HG03064 (cell line): Measurements from ENCODE around the gene MAD1L1.

ENCODE experiments used
- ATAC-seq: cut with Tn5 transposase; IDR thresholded peaks from one replicate; pipeline ENCODE4 v1.9.1; 2021; ENCODE audit warnings: low read depth; ENCODE audit not compliant: unreplicated experiment

MAD1L1 gene

DNA sequence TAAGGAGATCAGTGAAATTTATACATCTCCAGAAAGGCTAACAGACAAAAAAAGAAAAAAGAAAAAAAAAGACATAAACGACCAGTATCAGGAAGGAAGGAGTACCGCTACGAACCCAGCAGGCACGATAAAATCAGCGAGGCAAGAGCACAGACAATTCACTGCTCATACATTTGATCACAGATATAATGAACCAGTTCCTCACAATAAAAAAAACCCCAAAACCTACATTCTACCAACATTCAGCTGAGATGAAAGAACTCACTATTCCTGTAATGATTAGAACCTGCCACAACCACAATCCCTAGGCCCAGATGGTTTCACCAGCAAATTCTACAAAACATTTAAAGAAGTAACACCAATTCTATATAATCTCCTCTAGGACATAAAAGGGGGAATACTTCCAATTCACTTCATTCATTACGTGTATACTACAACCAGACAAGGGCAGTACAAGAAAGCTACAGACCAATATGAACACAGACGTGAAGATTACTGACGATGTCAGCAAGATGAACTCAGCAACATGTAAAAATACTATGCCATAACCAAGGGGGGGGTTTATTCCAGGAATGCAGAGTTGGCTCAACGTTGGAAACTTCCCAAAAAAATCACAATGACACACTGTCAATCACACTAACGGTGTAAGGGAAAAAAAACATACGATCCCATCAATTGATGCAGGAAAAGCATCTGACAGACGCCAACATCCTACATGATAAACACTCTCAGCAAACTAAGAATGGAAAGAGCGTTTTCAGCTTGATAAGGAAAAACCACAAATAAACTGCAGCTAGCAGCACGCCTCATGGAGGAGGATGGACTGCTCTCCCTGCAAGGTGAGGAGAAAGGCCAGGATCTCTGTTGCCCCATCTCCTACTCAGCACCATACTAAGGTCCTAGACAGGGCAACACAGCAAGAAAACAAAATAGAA lies 306.5 kb downstream of the MAD1L1 start:
- no peak for ATAC-seq

- no peak for ATAC-seq
Observed at GRCh38 chr7:1925349-1925748, 307.4 kb downstream of the MAD1L1 start.

- no peak for ATAC-seq
Observed at GRCh38 chr7:1924258-1924817, 308.4 kb downstream of the MAD1L1 start.

DNA sequence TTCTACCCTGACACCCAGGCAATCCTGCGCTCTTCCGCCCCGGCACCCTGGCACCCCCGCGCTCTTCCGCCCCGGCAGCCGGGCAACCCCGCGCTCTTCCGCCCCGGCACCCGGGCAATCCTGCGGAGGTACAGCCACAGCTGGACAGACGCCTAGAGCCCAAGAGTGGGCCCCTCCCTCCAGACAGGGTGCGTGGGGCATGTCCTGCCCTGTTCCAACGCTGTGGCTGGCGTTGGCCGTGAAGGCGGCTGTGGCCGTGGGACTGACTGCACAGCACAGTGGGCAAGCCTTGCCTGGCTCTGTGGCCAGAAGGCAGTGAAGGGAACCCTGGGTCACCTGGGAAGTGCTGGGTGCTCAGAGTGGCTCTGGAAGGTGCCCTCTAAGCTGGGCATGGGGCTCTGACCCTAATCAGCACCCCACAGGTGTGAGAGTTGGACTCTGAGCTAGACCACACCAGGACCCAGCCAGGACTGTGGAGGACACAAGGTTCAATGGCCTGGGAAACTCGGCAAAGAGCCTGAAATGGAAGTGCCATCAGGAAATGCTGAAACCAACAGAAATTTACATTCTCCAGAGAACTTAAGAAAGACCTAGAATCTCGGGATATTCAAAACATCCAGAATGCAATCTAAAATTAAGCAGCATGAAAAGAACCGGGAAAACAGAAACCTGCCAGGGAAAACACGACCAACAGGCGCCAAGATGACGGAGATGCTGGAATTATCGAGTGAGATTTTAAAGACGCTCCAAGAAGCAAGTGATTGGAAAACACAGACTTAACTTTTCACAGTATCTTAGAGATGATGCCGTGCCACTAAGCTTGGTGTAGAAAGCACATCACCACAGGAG lies 309.1 kb downstream of the MAD1L1 start:
- no peak for ATAC-seq

DNA sequence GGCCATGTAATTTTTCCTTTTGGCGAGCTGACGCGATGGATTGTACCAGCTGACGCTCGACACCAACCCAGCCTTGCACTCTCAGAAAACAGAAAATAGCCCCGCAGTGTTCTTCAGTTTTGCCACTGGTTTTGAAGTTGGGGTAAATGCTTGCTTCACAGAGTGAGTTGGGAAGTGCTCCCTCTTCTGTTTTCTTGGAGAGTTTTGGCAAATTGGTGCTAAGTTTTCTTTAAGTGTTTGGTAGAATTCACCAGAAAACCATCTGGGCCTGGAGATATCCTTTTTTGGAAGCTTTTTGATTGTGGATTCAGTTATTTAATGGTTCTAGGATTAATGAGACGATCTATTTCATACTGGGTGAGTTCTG lies 309.9 kb downstream of the MAD1L1 start:
- ATAC-seq = no peak

DNA sequence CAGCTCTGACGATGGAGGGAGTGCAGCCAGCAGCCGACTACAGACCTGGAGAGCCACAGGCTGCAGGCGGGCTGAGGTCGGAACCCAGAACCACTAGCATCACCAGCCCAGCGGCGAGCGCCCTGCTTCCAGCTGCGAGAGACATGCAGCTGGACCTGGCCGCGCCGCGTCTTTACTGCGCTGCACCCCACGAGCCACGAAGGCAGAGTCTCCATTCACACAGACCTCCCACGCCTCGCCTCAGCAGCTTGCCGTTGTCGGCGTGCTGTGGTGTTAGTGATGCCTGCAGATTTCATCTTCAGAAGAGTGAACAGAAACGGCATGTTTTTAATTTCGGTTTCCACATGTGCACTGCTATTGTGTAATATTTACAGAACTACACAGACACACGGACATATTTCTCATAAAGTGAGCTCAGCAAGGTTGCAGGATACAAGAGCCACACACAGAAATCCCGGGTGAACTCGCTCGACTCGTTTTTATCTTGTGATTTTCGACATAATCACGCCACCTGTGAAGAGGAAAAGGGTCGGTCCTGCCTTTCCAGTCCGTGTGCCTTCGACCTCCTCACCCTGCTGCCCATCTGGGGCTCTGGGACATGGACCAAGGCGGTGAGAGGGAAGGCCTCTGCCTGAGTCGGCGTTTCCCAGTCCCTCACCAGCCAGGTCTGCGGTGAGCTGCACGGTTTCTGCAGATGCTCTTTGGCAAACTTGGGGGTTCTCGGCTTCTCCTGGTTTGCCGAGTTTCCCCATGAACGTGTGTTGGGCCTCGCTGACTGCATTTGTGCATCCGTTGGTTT lies 310.5 kb downstream of the MAD1L1 start:
- no peak for ATAC-seq

- no peak for ATAC-seq
Observed at GRCh38 chr7:1920881-1921280, 311.9 kb downstream of the MAD1L1 start.

DNA sequence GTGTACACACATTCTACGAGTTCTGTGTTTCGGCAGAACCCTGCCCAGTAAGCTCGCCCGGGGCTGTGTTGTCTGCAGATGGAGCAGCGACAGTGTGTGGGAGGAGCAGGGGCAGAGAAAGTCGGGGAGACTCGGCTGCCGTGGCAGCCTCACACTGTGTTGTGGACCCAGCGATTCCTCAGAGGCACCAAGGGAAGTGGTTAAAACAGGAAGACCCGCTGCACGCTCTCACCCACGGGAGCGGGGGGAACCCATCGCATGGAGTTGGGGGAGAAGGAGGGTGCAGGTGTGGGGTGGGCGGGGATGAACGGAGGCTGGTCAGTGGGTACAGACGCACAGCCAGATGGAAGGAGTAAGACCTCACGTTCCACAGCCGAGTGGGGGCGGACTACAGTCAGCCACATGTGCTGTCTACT lies 312.5 kb downstream of the MAD1L1 start:
- ATAC-seq = no peak

- ATAC-seq = no peak
Observed at GRCh38 chr7:1919539-1920265, 313.0 kb downstream of the MAD1L1 start.

- no peak for ATAC-seq
Observed at GRCh38 chr7:1918881-1919525, 313.7 kb downstream of the MAD1L1 start.

- no peak for ATAC-seq
Observed at GRCh38 chr7:1918063-1918645, 314.6 kb downstream of the MAD1L1 start.

GRCh38 chr7:1917221-1918062 lies 315.3 kb downstream of the MAD1L1 start:
- ATAC-seq = no peak

DNA sequence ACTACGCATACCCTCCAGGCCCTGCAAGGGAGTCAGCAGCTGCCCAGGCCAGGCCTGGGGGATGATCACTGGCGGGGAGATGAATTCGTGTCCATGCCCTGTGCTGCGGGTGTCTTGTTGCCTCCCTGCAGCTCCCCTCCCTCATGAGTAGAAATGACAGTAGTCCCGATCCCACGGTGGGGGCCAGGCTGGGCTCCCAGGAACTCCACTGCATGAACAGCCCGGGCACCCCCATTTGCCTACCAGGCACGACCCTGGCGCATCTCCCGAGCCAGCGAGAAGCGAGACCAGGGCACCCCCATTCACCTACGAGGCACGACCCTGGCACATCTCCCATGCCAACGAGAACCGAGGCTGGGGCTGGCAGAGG lies 316.2 kb downstream of the MAD1L1 start:
- ATAC-seq = no peak

DNA sequence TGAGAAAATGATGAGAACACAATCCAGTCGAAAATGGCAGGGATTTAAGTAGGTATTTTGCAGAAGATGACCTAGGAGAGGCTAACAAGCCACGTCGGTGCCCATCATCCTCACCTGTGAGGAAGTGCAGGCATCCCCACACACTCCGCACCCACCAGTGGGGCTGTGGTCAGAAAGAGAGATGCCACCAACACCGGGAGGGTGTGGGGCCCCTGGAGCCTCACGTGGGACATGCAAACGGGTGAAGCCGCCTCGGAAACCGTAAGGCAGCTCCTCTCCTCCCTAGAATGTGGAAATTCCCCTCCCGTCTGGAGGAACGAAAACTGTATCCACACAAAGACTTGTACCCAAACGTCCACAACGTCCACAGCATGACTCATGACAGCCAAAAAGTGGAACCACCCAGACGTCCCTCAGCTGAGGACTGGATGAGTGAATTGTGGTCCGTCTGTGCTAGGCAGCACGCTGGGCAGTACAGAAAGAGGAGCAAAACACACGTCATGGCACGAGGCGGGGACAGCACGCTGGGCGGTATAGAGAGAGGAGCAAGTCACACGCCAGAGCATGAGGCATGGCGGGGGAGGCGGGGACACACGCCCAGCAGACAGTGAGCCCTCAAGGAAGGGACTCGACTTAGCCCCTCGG lies 316.7 kb downstream of the MAD1L1 start:
- no peak for ATAC-seq

DNA sequence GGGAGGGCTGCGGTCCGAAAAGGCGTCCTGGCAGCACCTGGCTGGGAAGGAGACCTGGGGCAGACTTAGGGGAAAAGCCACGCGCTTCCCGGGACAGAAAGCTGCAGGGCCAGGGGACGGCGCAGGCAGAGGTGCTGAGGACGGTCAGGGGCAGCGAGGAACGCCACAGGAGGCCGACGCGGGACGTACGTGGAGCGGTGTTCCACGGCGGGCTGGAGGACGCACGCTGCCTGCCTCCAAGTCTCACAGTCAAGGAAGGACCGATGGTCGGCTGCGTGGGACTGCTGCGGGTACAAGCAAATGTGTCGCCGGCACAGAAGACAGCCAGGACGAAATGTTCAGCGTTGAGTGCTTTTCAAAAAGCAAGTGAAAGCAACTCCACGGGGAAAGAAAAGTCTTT lies 317.4 kb downstream of the MAD1L1 start:
- ATAC-seq = no peak

GRCh38 chr7:1914743-1915142 lies 318.0 kb downstream of the MAD1L1 start:
- ATAC-seq = no peak

DNA sequence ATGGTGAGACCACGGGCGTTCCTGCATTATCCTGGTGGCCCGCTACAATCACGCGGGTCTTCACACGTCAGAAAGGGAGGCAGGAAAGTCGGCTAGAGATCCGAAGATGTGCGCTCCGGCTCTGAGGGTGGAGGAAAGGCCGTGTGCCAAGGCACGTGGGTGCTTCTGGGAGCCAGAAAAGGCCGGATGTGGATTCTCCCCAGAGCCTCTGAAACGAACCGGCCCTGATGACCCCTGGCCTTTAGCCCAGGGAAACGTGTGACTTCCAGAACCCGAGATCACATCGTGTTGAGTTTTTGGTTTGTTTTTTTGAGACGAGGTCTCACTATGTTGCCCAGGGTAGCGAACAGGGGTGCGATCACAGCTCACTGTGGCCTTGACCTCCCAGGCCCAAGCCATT lies 318.4 kb downstream of the MAD1L1 start:
- no peak for ATAC-seq
